Retina (tissue), 1 donor: ENCODE measurements around the gene HSPB6.

Experiments used
- DNase-seq: peaks from one replicate; pipeline ENCODE4 v3.0.0-alpha.2; 2016

The HSPB6 gene

DNA sequence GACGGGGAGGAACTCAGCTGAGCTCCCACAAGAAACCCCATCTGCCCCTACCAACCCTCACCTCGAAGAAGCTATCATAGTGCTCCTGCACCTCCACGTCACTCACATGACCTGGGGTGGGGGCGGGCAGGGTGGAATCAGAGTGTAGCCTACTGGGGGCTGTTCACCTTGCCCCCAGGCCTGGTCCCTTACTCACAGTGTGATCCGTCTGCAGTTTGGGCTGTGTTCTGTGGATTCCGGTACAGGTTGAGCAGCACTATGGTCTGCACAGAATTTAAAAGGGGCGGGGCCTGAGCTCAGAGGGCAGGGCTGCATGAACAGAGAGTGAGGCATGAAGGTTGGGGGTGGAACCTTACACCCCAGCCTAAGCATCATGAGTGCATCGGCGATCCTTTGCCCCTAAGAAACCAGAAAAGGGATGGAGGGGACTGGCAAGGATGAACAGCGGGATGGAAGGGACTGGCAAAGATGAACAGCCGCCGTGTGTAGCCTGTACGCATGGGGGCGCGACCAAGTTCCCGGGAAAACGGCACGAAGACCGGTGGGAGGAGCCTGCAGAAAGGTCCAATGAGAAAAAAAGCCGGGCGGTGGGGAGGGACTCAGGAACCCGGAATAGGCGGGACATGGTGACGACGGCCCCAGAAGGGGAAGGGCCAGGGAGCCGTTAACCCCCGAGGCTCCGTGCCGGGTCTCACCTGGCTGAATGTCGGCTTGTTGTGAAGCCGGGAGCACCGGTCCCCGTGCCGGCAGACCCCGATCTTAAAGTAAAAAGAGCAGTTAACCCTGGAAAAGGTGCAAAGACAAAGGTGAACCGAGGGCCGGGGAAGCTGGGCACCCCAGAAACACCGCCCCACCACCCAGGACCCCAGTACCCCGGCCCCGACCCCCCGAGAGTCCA is 12.2 kb downstream of the HSPB6 start:
- DNase-seq = peak; percentile 95

DNA sequence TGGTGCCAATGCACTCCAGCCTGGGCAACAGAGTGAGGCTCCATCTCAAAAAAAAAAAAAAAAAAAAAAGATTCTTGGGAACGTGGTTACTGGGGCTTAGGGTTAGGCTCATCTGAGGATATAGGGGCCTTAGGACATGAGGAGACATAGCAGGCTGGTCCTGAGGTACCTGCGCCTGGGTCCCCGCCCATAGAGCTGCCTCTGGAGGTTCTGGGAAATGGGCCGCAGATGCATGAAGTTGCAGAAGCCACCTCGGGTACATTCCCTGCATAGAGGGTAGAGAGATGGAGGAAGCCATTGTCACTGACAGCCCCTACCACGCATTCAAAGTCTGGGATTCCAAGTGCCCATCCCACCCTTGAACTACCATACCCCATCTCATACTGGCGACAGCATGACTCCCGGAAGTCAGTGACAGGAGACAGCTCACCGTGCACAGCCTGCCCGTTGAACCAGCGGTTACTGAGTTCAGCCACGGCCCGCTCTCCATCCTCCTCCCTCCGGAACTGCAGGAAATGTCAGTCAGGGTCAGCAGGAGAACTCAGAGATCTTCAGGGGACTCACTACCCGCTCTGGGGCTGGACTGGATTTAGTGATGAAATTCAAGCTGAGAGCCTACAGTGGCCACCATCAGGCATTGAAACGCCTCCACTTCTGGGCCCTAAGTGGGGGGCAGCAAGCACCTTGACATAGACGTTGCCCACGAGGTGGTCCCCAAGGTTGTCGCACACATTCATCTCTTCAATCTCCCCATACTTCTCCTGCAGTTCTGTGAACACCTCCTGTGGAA is 13.0 kb downstream of the HSPB6 start:
- DNase-seq = no peak

DNA sequence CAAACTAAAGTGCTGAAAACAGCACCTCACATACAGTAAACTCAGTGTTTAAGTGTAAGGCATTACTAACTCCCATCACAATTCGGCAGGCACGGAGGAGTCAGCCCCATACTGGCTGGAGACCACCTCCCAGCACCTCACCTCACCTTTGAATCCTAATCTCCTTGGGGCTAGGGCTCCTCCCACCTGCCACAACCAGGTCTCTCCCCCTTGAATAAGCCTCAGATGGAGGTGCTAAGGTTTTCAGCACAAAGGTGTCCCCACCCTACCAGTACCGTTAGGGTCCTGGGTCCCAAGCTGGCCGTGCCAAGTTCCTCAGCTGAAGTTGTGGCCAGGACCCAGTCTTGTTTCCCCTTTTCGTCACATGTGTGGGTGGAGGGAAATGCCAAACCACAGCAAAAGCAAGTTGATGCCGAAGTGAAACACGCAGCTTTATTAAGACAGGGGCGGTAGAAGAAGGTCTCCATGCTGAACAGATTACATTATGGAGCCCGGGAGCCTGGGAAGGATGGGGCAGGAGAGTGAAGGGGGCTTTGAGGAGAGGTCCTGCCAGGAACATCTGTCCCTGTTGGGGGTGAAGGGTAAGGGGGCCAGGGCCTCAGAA is 14.6 kb downstream of the HSPB6 start, which contains the start of gene IGFLR1:
Gene IGFLR1, minus strand, starts transcription at position 332 of the 604 bp plus-strand sequence. CDS start 1,272 bp downstream, outside the sequence.
- no peak for DNase-seq

DNA sequence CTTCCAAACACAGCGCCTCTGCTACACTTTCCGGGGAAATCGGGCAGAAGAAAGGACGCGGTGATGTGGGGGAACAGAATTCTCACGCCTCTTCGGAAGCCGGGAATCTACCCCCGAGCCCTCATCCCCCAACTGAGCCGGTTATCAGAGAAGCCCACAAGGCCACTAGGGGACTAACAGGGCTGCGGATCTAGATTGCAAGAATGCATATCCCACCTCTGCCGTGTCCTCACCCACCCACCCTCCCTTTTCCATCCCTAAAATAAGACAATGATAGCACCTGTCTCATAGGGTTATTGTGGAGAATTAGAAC is 15.7 kb downstream of the HSPB6 start:
- DNase-seq = no peak

DNA sequence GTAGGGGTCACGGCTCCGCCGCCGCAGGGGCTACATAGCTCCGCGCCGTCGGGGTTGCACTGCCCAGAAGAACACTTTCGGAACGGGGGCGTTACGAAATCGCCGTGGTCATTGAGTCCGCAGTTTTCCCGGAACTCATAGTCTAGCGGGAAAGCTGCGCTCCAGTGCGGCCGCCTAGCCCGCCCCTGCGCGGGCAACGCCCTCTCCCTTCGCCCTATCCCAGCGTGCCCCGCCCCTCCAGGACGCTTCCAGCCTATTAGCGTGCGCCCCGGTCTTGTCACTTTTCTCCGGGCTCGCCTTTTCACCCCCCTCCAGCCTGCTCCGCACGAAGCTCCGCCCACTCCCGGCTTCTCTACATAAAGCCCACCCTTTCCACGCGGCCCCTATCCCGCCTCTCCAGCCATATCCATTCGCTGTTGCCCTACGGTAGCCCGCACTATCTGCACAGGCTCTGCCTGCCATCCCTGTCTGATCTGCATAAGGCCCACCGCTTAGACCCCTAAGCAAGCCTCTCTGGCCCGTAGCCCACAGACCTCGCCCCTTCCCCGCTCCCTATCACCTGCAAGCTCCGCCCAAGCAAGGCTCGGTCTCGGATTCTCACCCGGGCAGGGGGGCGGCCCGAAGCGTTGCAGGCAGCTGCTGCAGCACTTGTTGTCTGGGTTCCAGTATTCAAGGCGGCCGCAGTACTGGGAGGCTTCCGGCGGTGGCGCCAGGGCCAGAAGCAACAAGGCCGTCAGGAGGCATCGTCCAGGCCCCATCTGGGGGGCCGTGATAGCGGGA is 16.2 kb downstream of the HSPB6 start:
- DNase-seq = peak; percentile 98

DNA sequence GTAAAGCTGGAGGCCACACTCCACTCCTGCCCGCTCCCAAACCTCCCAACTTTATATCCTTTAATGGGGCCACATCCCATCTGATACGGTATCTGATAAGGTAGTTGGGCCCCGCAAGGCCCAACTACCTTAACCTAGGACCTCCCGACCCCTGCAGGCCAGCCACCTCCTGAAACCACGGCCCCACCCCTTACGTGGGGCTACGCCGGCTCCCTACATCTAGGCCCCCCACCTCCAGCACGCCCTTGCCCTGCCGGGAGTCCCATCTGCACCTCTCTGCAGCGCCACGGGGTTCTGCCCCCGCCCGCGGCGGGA is 16.8 kb downstream of the HSPB6 start:
- DNase-seq = no peak

DNA sequence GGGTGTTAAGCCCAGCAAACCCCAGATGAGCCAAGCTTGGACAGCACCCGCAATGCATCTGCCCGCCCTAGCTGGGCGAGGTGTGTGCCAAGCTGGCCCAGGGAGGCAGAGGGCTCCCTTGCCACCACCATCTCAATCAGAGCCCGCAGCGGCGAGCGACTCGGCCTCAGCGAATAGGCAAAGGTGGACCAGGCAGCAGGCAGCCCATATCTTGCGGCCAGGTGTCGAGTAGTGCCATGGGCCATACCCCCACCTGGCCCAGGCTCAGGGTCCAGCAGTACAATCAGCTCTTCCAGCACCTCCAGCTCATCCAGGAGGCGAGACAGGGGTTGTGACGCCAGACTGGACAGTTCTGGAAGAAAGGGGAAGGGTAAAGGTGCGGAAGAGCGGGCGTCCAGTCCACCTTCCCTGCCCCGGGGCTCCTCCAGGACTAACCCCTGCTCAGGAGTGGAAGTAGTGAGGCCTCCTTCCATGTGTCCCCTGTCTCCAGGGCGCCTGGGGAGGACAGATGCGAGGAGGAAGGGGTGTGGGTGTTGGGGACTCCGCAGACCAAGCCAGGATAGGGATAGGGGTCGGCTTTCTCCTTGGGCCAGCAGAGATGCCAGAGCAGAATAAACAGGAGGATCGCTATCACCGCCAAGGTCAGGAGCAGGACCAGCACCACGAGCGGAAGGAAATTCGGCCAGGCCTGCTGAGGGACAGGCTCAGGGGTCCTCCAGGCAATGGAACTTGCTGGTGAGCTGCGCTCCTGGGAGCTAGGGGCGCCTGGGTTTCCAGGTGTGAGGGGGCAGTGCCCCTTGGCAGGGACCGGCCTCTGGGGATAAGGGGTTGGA is 17.3 kb downstream of the HSPB6 start:
- no peak for DNase-seq

DNA sequence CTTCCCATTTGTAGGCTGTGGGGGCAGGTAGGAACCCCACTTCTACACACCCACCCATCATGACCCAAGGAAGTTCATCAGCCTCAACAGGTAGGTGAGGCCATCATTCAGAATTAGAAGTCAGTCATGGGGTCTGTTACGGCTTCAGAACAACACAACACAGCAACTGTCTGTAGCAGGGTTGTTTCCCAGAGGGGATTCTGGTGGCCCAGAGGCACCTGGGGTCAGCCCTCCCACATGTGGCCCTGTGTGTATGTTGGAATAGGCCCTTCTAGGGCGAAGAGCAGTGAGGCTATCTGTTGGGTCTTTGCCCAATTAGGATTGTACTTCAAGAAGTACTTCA is 18.0 kb downstream of the HSPB6 start:
- DNase-seq = no peak

DNA sequence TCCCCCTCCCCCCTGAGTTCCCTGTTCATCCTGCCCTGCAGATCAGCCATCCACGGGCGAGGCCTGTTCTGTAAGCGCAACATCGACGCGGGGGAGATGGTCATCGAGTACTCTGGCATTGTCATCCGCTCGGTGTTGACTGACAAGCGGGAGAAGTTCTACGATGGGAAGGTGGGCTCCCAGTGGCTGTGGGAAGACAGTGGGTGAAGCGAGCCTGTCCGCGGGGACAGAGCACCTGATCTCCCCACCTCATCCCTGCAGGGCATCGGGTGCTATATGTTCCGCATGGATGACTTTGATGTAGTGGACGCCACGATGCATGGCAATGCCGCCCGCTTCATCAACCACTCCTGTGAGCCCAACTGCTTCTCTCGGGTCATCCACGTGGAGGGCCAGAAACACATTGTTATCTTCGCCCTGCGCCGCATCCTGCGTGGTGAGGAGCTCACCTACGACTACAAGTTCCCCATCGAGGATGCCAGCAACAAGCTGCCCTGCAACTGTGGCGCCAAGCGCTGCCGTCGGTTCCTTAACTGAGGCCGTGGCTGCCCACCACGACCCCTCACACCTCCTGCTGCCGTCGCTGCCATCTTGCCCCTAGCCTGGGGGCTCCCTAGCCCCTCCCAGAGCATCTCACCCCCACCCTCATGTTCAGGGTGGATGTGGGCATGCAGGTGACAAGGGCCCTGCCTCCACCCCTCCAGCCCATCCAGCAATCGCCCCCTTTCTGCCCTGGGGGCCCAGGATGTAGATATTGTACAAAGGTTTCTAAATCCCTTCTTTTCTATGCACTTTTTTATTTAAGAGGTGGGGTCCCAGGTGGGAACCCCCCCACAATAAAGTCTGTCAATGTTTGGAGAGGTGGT is 18.6 kb downstream of the HSPB6 start:
- DNase-seq = no peak

DNA sequence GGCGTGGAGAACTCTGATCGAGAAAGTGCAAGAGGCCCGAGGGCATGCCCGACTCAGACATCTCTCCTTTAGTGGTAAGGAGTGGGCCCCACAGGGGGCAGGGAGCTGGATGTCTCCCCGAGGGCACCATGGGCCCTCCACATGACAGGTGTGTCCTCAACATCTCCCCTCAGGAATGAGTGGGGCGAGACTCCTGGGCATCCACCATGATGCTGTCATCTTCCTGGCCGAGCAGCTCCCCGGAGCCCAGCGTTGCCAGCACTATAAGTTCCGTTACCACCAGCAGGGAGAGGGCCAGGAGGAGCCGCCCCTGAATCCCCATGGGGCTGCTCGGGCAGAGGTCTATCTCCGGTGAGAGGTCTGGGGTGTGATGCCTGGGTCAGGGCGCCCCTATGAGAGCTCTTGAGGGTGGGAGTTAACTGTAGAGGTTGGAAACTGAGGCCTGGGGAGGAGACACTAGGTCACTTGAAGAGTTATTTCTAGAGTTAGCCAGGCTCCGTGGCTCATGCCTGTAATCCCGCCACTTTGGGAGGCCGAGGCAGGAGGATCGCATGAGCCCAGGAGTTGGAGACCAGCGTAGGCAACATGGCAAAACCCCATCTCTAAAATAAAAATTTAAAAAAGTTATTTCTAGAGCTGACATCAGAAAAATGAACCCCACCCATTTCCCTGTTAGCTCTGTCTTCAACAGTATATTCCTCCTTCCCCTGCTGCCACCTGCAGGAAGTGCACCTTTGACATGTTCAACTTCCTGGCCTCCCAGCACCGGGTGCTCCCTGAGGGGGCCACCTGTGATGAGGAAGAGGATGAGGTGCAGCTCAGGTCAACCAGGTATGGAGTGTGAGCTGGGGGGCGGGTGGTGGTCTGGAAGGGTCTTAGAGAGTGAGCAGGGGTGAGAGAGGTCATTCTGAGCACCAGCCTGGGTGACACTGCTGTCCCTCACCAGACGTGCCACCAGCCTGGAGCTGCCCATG is 19.6 kb downstream of the HSPB6 start:
- DNase-seq = no peak

DNA sequence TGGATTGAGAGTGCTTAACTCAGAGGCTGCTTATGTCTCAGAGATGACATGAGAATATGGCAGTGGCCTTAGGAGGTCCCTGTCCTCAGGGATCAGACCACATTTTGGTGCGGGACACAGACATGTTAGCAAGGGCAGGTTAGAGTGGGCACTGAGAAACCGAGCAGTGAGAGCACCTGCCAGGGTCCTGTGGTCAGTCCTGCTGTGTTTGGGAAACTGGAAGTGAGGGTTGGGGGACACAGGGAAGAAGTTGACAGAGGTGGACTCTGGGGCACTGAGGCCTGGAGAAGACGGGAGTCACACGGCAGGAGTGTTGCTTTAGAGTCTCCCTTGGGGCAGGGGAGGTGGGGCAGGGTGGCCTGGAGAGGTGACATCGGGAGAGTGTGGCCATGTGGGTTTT is 21.9 kb downstream of the HSPB6 start:
- no peak for DNase-seq

DNA sequence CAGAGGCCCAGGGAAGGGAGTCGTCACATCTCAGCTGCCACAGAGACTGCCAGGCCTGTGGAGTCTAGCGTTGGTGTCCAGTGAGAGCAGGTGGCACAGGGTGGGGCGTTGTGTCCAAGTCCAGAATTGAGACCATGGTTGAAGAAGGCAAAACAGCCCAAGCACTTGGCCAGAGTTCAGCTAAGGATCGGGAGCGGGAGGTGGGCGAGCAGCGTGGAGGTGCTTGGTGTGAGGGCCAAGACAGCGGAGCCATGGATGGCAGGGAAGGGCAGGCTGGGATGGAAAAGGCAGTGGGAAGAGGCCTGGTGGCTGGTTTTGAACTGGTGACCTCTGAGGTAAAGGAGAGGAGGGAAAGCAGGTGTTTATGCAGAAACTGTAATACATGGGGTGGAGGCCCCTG is 22.6 kb downstream of the HSPB6 start:
- DNase-seq = no peak

DNA sequence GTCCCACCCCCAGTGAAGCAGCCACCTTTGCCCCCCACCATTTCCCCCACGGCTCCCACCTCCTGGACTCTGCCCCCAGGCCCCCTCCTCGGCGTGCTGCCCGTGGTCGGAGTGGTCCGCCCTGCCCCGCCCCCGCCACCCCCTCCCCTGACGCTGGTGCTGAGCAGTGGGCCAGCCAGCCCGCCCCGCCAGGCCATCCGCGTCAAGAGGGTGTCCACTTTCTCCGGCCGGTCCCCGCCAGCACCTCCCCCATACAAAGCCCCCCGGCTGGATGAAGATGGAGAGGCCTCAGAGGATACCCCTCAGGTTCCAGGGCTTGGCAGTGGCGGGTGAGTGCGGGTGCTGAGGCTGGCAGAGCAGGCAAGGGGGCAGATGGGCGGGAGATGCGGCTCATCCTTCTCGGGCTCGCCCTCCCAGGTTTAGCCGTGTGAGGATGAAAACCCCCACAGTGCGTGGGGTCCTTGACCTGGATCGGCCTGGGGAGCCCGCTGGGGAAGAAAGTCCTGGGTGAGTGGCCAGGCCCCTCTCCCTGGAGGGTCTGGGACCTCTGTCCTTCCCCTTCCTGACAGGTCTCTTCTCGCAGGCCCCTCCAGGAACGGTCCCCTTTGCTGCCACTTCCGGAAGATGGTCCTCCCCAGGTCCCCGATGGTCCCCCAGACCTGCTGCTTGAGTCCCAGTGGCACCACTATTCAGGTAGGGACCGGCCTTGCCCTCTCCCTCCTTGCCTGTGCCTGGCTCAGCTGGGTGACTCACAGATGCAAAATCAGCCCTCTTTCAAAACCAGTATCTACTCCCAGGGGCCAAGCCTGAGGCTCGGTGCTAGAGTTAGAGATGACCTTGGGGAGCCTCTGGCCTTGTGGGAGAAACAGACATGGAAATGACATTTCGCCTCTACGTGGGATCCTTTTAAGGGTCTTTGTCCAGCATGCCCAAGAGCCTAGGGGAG is 23.4 kb downstream of the HSPB6 start:
- DNase-seq = no peak

DNA sequence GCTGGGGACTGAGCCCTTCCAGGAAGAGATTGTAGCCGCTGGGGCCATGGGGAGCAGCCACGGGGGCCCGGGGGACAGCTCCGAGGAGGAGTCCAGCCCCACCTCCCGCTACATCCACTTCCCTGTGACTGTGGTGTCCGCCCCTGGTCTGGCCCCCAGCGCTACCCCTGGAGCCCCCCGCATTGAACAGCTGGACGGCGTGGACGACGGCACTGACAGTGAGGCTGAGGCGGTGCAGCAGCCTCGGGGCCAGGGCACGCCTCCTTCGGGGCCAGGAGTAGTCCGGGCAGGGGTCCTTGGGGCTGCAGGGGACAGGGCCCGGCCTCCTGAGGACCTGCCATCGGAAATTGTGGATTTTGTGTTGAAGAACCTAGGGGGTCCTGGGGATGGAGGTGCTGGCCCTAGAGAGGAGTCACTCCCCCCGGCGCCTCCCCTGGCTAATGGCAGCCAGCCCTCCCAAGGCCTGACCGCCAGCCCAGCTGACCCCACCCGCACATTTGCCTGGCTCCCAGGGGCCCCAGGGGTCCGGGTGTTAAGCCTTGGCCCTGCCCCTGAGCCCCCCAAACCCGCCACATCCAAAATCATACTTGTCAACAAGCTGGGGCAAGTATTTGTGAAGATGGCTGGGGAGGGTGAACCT is 24.2 kb downstream of the HSPB6 start:
- DNase-seq = no peak

DNA sequence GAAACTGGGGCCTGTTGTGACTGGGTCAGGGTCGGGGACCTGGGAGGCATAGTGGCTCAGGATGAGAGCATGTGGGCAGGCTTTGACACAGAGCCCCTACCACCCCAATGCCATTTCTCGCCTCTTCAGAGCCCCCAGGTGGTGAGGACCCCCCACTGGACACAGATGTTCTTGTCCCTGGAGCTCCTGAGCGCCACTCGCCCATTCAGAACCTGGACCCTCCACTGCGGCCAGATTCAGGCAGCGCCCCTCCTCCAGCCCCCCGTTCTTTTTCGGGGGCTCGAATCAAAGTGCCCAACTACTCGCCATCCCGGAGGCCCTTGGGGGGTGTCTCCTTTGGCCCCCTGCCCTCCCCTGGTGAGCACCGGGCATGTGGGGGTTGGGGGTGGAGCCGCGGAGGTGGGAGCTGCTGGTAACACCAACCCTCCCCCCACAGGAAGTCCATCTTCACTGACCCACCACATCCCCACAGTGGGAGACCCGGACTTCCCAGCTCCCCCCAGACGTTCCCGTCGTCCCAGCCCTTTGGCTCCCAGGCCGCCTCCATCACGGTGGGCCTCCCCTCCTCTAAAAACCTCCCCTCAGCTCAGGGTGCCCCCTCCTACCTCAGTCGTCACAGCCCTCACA is 24.9 kb downstream of the HSPB6 start:
- DNase-seq = no peak

DNA sequence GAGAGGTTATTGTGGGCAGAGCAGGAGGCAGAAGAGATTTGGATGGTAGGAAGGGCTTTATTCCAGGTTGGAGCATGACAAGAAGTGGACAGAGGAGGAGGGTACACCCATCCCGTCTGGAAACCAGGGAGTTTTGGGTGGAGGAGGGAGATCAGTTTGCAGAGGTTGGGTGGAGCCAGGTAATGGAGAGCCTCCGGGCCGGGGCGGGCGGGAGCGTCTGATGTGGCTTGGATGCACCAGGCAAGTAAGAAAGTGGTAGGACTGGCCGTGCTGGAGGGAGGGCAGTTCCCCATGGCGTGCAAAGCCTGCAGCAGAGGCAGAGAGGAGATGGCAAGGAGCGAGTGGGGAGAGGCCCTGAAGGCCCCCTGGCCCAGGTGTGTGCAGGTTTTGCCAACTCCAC is 25.5 kb downstream of the HSPB6 start:
- no peak for DNase-seq

DNA sequence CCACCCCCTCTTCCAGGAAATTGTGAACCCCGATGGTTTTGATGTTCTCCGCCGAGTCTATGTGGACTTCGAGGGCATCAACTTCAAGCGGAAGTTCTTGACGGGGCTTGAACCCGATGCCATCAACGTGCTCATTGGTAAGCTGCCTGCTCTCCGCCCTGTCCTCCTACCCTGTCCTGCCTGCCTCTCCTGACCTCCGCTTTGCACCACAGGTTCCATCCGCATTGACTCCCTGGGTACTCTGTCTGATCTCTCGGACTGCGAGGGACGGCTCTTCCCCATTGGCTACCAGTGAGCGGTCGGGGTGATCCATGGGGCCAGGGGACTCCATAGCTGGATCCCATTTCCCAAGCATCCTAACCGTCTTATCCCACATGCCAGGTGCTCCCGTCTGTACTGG is 26.5 kb downstream of the HSPB6 start:
- no peak for DNase-seq

DNA sequence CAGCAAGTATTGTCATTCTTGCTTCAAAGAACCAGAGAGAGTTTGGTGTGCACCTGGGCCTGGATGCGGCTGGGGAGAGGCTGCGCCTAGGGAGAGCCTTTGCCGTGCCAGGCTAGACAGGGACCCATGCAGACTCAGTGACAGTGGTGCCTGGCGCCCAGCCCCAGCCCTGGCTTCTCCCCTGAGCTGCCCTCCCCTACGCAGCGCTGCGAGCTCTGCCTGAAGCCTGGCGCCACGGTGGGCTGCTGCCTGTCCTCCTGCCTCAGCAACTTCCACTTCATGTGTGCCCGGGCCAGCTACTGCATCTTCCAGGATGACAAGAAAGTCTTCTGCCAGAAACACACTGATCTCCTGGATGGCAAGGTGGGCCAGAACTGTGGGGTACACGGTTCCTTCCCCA is 27.1 kb downstream of the HSPB6 start:
- no peak for DNase-seq
